ENCODE results near the gene CMA1.
"Not testable (repeated sequence)": the region's sequence is repeated elsewhere in the genome, so short reads cannot be mapped to it uniquely, and the experiment has no call there.

DNA sequence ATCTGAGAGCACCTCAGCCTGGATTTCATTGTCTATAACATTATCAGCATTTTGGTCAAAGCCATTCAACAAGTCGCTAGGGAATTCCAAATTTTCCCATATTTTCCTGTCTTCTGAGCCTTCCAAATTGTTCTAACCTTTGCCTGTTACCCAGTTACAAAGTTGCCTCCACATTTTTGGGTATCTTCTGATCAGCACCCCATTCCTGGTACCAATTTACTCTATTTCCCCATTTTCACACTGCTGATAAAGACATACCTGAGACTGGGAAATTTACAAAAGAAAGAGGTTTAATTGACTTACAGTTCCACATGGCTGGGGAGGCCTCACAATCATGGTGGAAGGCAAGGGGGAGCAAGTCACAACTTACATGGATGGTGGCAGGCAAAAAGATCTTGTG lies 41.0 kb upstream of the CMA1 start:
- TF ChIP-seq, protein P1, sequence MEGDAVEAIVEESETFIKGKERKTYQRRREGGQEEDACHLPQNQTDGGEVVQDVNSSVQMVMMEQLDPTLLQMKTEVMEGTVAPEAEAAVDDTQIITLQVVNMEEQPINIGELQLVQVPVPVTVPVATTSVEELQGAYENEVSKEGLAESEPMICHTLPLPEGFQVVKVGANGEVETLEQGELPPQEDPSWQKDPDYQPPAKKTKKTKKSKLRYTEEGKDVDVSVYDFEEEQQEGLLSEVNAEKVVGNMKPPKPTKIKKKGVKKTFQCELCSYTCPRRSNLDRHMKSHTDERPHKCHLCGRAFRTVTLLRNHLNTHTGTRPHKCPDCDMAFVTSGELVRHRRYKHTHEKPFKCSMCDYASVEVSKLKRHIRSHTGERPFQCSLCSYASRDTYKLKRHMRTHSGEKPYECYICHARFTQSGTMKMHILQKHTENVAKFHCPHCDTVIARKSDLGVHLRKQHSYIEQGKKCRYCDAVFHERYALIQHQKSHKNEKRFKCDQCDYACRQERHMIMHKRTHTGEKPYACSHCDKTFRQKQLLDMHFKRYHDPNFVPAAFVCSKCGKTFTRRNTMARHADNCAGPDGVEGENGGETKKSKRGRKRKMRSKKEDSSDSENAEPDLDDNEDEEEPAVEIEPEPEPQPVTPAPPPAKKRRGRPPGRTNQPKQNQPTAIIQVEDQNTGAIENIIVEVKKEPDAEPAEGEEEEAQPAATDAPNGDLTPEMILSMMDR (IDR thresholded peaks at IDR 0.05) = not testable (repeated sequence)
- not testable (repeated sequence) for TF ChIP-seq POLR2A (IDR thresholded peaks at IDR 0.05)
